ENCODE data around the gene GREB1L.

- TF ChIP-seq HOXA7 (CRISPR knock-in tag; IDR thresholded peaks at IDR 0.05) (no peak), ZNF318 (CRISPR knock-in tag; IDR thresholded peaks at IDR 0.05) (no peak)
Measured at GRCh38 chr18:21402272-21402671, 160.2 kb downstream of the GREB1L start.

Measured in HepG2 (cell line).